Prostate gland (tissue), 2 donors: ENCODE data around the gene SCARB1. TPM values are rescaled to one million over a fixed set of nuclear protein-coding genes. Genes with fewer than 3 reads are reported as not detected.

Source experiments
- DNase-seq: peaks from one replicate; pipeline ENCODE4 v3.0.0-alpha.2; 2019; ENCODE audit warnings: low spot score
- H3K27ac ChIP-seq, 2 donors: fragments of 200-600 bp; sonication (generic); 2 replicates each; pipeline ENCODE4 v1.5.1; 2017 to 2019
- H3K27me3 ChIP-seq: fragments of 200-600 bp; sonication (generic); replicated peaks from 2 replicates; pipeline ENCODE4 v1.5.1; 2019; ENCODE audit not compliant: insufficient read depth
- H3K36me3 ChIP-seq, 2 donors: fragments of 200-600 bp; sonication (generic); 1 replicate in 1 of 2; 2 replicates in 1 of 2; pipeline versions ENCODE4 v1.5.1 to v1.8.1; 2017 to 2019
- H3K4me1 ChIP-seq: fragments of 200-600 bp; sonication (generic); replicated peaks from 2 replicates; pipeline ENCODE4 v1.5.1; 2019
- H3K4me3 ChIP-seq, 2 donors: fragments of 200-600 bp; sonication (generic); 2 replicates each; pipeline ENCODE4 v1.5.1; 2017 to 2019
- H3K9me3 ChIP-seq: fragments of 200-600 bp; sonication (generic); 2 replicates; pipeline ENCODE4 v1.5.1; 2017
- POLR2A ChIP-seq: fragments of 450-650 bp; IDR thresholded peaks from one replicate; pipeline ENCODE4 v1.6.1; 2016; ENCODE audit warnings: antibody characterized with exemption, mild to moderate bottlenecking
- POLR2AphosphoS5 ChIP-seq: sonication (generic); formaldehyde crosslinking; IDR thresholded peaks from one replicate; pipeline ENCODE4 v1.6.1; 2017; ENCODE audit warnings: antibody characterized with exemption
- WGBS: methylation state at CpG from one replicate; pipeline ENCODE4 v1.1.5; 2018; 5-methylcytosine and 5-hydroxymethylcytosine counted together
- intact Hi-C: fragments of 100-400 bp; cut with DNase I; formaldehyde crosslinking; loops from one replicate; pipeline ENCODE4 v1.14.2; 2022
- total RNA-seq, 2 donors: library from RNA; depleted of rRNA; stranded (reverse); fragments of >200 nt; gene quantifications; one replicate each; pipeline ENCODE4 v1.1.0, GENCODE V29; 2016
- TF ChIP-seq, protein P1 (sequence below), 4 experiments: fragments of 200-600 bp in 2 of 4; fragments of 450-650 bp in 2 of 4; sonication (generic) in 2 of 4; IDR thresholded peaks; 1 replicate in 3 of 4; 2 replicates in 1 of 4; pipeline ENCODE4 v1.5.1; 2016 to 2019; ENCODE audit warnings: antibody characterized with exemption in 4 of 4, mild to moderate bottlenecking in 2 of 4, moderate library complexity in 2 of 4

Gene SCARB1
- total RNA-seq, 2 donors from 2014 or later, result 28.0 to 44.4 TPM

GRCh38 chr12:124834822-124835221 lies 28.8 kb downstream of the SCARB1 start:
- Histone ChIP-seq H3K9me3 (no peaks in the 10 kb centered on the region), H3K27me3 (no peaks in the 10 kb centered on the region), H3K27ac (no peak overlapping the region), H3K36me3 (no peaks in the 10 kb centered on the region), H3K4me3 (no peak overlapping the region), H3K4me1 (no peaks in the 10 kb centered on the region)
- TF ChIP-seq POLR2A (no peak), POLR2AphosphoS5 (no peak)
- TF ChIP-seq, protein P1, sequence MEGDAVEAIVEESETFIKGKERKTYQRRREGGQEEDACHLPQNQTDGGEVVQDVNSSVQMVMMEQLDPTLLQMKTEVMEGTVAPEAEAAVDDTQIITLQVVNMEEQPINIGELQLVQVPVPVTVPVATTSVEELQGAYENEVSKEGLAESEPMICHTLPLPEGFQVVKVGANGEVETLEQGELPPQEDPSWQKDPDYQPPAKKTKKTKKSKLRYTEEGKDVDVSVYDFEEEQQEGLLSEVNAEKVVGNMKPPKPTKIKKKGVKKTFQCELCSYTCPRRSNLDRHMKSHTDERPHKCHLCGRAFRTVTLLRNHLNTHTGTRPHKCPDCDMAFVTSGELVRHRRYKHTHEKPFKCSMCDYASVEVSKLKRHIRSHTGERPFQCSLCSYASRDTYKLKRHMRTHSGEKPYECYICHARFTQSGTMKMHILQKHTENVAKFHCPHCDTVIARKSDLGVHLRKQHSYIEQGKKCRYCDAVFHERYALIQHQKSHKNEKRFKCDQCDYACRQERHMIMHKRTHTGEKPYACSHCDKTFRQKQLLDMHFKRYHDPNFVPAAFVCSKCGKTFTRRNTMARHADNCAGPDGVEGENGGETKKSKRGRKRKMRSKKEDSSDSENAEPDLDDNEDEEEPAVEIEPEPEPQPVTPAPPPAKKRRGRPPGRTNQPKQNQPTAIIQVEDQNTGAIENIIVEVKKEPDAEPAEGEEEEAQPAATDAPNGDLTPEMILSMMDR (IDR thresholded peaks at IDR 0.05), result no peak
- intact Hi-C loops, result no loop called here
- 92% methylated on average over 9 of the region's 9 CpGs for WGBS
- no peak for DNase-seq

- H3K9me3 ChIP-seq, result no peaks in the 10 kb centered on the region
- 26% methylated on average over 18 of the region's 18 CpGs for WGBS
- H3K27ac ChIP-seq, result no peak overlapping the region
- no peaks in the 10 kb centered on the region for H3K4me1 ChIP-seq
- H3K36me3 ChIP-seq, result no peaks in the 10 kb centered on the region
- DNase-seq, result no peak
- no peaks in the 10 kb centered on the region for H3K27me3 ChIP-seq
- no peak overlapping the region for H3K4me3 ChIP-seq
- TF ChIP-seq, protein P1 (IDR thresholded peaks at IDR 0.05), result no peak
- intact Hi-C loops, result no loop called here
Measured at GRCh38 chr12:124833693-124834122, 30.0 kb downstream of the SCARB1 start.

- H3K27me3 ChIP-seq, result no peaks in the 10 kb centered on the region
- intact Hi-C loops, result no loop called here
- H3K9me3 ChIP-seq, result no peaks in the 10 kb centered on the region
- H3K27ac ChIP-seq, result no peak overlapping the region
- H3K36me3 ChIP-seq, result no peaks in the 10 kb centered on the region
- WGBS, result 78% methylated on average over 4 of the region's 4 CpGs
- no peak for DNase-seq
- TF ChIP-seq POLR2A (no peak), POLR2AphosphoS5 (no peak)
- TF ChIP-seq, protein P1 (IDR thresholded peaks at IDR 0.05), result no peak
- no peak overlapping the region for H3K4me3 ChIP-seq
- H3K4me1 ChIP-seq, result no peaks in the 10 kb centered on the region
Measured at GRCh38 chr12:124832856-124833255, 30.8 kb downstream of the SCARB1 start.

DNA sequence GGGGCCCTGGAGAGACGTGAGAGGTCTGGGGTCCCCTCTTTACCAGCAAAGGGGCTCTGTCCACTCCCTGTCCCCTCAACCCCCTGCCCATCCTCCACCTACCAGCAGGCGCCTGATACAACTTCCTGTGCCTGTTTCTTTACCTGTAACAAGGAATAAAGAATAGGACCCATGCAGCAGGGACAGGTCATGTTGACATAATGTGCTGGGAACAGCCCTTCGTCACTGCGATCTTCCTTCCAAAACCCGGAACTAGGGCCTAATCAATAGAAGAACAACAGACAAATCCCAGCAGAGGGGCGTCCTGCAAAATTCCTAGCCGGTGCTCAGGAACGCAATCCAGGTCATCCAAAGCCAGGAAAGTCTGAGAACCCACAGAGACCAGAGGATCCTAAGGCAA lies 32.1 kb downstream of the SCARB1 start:
- Histone ChIP-seq H3K27me3 (no peaks in the 10 kb centered on the region), H3K36me3 (no peaks in the 10 kb centered on the region), H3K9me3 (no peaks in the 10 kb centered on the region), H3K4me1 (no peaks in the 10 kb centered on the region), H3K4me3 (no peak overlapping the region), H3K27ac (no peak overlapping the region)
- whole genome bisulfite sequencing, result 94% methylated on average over 8 of the region's 8 CpGs
- TF ChIP-seq, protein P1 (IDR thresholded peaks at IDR 0.05), result no peak
- no peak for TF ChIP-seq POLR2AphosphoS5
- TF ChIP-seq POLR2A, result no peak
- DNase-seq, result no peak
- intact Hi-C loops, result no loop called here

DNA sequence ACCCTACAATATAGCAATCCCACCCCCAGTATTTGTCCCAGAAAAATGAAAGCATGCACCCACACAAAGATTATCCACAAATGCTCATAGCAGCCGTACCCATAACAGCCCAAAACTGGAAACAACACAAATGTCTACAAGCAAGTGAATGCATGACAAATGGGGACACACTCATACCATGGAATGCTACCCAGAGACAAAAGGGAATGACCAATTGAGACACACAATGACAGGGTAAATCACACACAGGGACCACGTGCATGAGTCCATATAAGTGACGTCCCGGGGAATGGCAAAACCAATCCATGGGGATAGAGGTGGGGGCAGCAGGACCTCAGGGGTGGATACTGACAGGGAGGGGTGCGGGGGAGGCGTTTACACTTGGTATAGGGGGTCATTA lies 33.4 kb downstream of the SCARB1 start:
- no peaks in the 10 kb centered on the region for H3K9me3 ChIP-seq
- H3K36me3 ChIP-seq, result no peaks in the 10 kb centered on the region
- no peak overlapping the region for H3K4me3 ChIP-seq
- intact Hi-C loops, result no loop called here
- no peaks in the 10 kb centered on the region for H3K4me1 ChIP-seq
- no peak for DNase-seq
- TF ChIP-seq POLR2A, result no peak
- TF ChIP-seq POLR2AphosphoS5, result no peak
- TF ChIP-seq, protein P1 (IDR thresholded peaks at IDR 0.05), result no peak
- 93% methylated on average over 6 of the region's 6 CpGs for WGBS
- no peak overlapping the region for H3K27ac ChIP-seq
- H3K27me3 ChIP-seq, result no peaks in the 10 kb centered on the region
